Measurements from ENCODE around the gene CRTC3.
"Not testable (repeated sequence)": the region's sequence is repeated elsewhere in the genome, so short reads cannot be mapped to it uniquely, and the experiment has no call there.

Gene CRTC3

DNA sequence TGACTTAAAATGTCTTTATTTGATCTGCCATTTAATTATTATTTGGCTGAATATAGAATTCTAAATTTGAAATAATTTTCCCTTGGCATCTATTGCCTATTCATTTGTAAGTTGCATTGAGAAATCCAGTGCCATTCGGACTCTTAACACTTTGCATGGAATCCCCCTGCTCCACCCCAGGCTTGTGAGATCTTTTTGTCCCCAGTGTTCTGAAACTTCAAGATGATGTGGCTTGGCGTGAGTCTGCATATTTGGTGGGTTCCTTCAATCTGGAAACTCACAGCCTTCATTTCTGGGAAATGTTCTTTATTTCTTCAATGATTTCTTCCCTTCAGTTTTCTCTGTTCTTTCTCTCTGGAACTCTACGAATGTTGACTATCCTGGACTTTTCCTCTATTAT is 103.6 kb downstream of the CRTC3 start:
- no peak for DNase-seq

- DNase-seq = not testable (repeated sequence)
Measured at GRCh38 chr15:90636993-90637392, 107.3 kb downstream of the CRTC3 start.

DNA sequence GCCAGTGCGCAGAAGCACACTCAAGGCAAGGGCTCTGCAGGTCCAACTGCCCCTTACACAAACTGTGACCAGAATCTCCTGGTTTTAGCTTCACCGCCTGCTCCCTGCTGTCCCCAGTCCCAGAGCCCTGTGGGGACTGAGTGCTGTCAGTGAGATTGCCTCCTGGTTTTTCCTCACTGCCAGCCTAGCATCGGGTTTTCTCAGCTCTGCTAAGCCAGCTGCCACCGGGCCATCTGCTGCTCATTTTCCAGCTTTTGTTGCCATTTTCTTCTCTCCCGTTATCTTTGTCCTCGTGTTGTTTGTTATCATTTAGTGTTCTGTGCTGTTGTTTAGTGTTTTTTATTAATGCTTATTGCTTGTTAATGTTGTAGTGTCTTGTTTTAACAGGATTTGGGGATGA is 108.0 kb downstream of the CRTC3 start:
- DNase-seq = no peak

DNA sequence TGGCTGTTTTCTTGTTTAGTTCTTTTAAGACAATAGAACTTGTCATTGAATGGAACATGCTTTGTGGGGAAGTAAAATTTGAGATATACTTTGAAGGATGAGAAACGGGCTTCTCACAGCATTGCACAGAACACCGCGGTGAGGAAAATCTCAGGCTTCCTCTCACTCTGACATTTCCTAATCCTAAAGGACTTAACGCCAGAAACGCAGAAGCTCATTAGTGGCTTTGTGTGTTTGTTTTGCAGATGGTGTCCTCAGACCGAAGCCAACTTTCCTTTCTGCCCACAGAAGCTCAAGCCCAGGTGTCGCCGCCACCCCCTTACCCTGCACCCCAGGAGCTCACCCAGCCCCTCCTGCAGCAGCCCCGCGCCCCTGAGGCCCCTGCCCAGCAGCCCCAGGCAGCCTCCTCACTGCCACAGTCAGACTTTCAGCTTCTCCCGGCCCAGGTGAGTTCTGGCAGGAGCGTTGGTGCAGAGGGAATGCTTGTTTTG is 108.5 kb downstream of the CRTC3 start:
- no peak for DNase-seq

GRCh38 chr15:90638963-90639362 is 109.2 kb downstream of the CRTC3 start:
- DNase-seq = no peak

GRCh38 chr15:90640862-90641261 is 111.1 kb downstream of the CRTC3 start:
- DNase-seq = no peak

- DNase-seq = no peak
Measured at GRCh38 chr15:90641581-90642463, 112.1 kb downstream of the CRTC3 start.

- no peak for DNase-seq
Measured at GRCh38 chr15:90642464-90643300, 113.0 kb downstream of the CRTC3 start.

- no peak for DNase-seq
Measured at GRCh38 chr15:90643301-90643632, 113.5 kb downstream of the CRTC3 start.

DNA sequence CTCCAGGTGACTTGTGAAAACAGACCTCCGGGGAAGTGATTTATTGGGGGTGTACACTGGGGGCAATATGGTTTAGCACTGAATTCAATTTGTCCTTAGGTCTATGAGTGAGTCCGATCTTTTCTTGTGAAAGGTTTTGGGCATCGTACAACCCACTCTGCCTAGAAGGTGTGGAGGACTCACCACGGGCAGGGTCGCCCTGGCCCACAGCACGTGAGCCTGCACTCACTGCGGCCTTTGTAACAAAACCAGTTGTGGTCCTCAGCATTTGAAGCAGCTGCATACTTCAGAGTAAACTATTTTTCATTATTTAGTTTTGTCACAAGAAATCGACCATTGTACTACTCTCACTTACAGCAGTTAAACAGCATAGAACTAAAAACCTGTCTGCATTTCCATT is 114.8 kb downstream of the CRTC3 start:
- no peak for DNase-seq

GRCh38 chr15:90644952-90645725 is 115.4 kb downstream of the CRTC3 start:
- DNase-seq = no peak

GRCh38 chr15:90645873-90646575 is 116.3 kb downstream of the CRTC3 start:
- no peak for DNase-seq

GRCh38 chr15:90646662-90647305 is 117.1 kb downstream of the CRTC3 start:
- DNase-seq = no peak

DNA sequence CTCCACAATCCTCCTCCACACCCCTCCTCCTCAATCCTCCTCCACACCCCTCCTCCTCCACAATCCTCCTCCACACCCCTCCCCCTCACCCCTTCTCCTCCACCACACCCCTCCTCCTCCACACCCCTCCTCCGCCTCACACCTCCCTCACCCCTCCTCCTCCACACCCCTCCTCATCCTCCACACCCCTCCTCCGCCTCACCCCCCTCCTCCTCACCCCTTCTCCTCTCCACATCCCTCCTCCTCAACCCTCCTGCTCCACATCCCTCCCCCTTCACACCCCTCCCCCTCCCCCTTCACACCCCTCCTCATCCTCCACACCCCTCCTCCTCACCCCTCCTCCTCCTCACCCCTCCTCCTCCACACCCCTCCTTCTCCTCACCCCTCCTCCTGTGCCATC is 117.6 kb downstream of the CRTC3 start:
- DNase-seq = no peak

DNA sequence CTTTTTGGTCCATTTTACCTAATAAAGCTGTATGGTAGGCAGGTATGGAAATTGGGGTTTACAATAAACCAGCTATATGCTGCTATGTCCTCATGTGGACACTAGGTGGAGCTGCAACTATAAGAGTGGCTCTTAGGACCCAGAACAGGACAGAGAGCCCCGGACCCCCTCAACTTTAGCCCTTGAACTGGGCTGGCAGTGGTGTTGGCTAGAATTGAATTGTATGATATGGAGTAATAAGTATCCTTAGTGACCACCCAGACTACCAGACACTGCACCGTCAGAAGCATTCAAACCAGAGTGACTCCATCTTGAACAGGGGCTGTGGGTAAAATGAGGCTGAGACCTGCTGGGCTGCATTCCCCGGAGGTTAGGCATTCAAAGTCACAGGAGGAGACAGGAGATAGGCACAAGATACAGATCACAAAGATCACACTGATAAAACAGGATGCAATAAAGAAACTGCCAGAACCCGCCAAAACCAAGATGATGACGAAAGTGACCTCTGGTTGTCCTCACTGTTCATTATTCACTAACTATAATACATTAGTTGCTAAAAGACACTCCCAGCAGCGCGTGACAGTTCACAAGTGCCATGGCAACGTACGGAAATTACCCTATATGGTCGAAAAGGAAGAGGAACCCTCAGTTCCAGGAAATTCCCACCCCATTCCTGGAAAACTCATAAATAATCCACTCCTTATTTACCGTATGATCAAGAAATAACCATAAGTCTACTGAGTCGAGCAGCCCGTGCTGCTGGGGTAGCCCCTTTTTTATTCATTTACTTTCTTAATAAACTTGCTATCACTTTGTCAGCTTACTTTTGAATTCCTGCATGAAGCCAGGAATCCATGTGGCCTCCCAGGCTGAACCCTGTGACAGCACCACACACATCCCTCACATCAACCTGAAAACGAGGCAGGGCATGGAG is 118.7 kb downstream of the CRTC3 start:
- DNase-seq = no peak

DNA sequence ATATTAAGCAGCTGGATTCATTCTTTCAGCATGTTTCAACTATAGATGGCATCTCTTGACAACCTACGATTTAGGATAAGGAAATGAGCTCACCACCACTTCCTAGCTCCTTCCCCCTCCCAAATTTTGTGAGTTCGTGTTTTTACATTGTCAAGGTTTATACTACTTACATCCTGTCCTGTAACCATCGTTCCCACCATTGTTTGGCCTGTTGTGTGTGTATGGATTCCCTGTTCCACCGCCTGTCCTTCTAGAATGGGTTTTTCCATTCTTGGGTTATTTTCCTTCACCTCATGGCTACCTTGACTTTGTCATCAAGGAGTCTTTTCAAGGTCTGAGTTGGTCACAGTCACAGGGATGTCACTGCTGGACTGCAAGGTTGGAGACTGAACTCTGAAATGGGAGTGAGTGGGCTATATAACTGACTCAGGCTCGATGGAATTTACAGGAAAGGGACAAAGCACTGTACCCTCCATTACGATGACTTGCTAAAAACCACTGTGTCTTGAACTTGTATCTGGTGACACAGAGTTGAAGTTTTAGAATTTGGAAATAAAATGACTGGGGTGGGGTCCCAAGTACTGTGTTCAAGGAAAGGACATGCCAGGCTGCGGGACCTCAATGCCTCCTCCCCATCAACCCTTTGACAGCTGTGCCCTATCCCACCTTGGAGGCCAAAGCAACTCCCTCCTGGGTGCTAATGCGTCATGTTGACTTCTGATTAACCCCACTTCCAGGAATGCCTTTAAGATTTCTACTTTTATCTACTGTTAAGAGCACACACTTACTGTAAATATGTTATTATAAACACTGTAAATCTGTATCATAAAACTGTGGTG is 120.6 kb downstream of the CRTC3 start:
- DNase-seq = no peak

DNA sequence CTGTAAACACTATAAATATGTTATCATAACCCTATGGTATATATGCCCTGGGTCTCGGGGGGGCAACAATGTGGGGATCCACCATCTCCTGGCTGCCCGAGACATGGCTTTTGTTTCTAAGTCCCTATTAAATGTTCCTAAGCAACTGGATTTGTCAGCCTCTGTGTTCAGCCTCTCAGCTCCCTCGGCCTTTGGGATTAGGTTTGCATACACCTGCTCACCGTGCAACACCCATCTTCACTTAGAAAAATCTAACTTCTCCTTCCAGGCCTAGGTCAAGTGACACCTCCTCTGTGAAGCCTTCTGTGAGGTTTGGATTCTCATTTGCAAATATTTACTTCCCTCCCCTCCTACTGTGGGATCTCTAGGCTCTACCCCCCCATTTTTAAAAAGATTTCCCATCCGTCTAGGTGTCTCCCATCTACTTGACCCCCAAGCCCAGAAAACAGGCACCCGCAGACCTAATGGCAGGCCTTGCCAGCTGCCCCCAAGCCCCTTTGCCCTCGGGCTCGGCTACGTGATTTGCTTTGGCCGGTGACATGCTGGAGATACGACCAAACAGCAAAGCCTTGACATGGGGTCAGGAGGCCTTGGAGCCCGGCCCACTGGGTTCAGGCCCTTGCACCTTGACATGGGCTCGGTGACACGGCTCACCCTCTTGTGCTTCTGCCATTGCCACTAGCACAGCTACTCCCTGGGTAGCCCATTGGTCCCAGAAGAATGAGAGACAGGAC is 121.4 kb downstream of the CRTC3 start:
- DNase-seq = no peak

- DNase-seq = no peak
Measured at GRCh38 chr15:90654233-90655136, 124.8 kb downstream of the CRTC3 start.
